Smooth muscle cell of the brain vasculature (primary cell): Measurements from ENCODE around the gene SNRPN.
"Not testable (repeated sequence)": the region's sequence is repeated elsewhere in the genome, so short reads cannot be mapped to it uniquely, and the experiment has no call there.

Experiments used
- DNase-seq: peaks from one replicate; pipeline ENCODE4 v3.0.0-alpha.2; 2012; ENCODE audit warnings: low read depth, low spot score

The SNRPN gene

GRCh38 chr15:24971052-24971451 lies 16.3 kb downstream of the SNRPN start:
- DNase-seq: no peak

GRCh38 chr15:24971772-24972171 lies 17.0 kb downstream of the SNRPN start:
- no peak for DNase-seq

- not testable (repeated sequence) for DNase-seq
Measured at GRCh38 chr15:24972707-24973106, 17.9 kb downstream of the SNRPN start.

GRCh38 chr15:24976932-24977331 lies 22.1 kb downstream of the SNRPN start:
- no peak for DNase-seq

GRCh38 chr15:24977686-24978085 lies 22.9 kb downstream of the SNRPN start:
- DNase-seq: no peak

GRCh38 chr15:24985224-24985623 lies 30.4 kb downstream of the SNRPN start:
- DNase-seq: no peak

- no peak for DNase-seq
Measured at GRCh38 chr15:24986653-24987052, 31.9 kb downstream of the SNRPN start.

GRCh38 chr15:25019434-25019833 lies 64.6 kb downstream of the SNRPN start:
- DNase-seq: no peak

GRCh38 chr15:25022233-25022632 lies 67.4 kb downstream of the SNRPN start:
- no peak for DNase-seq
